Suppressor macrophage treated with lipopolysaccharide for 4 hours (primary cell): Measurements from ENCODE around the gene DOCK4.
A peak's percentile ranks its signal among the peaks of the same experiment; 100 is the strongest.
"Not testable (repeated sequence)": the region's sequence is repeated elsewhere in the genome, so short reads cannot be mapped to it uniquely, and the experiment has no call there.

Experiments used
- DNase-seq: peaks from one replicate; pipeline ENCODE4 v3.0.0-alpha.2; 2020

Gene DOCK4

DNA sequence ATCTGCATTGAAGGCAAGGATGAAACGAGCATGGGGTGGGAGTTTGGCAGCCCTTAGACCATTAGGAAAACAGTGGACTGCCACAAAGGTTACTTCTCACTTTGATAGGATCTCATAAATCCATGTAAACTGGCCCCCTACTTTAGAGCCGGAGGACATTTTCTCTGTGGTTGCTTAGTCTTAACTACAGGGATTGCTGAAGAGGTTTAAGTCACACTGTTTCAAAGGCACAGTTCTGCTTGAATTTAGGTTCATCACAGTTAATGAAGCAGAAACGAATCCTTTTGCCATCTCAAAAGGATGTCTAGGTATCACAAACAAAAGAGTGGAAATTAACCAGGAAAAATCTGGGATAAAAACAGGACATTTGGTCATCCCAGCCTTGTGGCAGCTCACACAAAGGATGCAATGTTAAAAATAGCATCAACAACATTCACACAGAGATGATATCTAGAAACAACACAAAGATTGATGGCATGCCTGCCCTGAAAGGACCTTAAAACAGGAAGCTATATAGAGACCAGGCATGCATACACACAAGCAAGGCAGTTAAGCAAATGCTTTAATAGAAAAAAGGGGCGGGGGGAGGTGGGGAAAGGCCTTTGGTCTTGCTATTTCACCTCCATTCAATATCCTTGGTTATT, 74.0 kb downstream of the DOCK4 start:
- DNase-seq: no peak

DNA sequence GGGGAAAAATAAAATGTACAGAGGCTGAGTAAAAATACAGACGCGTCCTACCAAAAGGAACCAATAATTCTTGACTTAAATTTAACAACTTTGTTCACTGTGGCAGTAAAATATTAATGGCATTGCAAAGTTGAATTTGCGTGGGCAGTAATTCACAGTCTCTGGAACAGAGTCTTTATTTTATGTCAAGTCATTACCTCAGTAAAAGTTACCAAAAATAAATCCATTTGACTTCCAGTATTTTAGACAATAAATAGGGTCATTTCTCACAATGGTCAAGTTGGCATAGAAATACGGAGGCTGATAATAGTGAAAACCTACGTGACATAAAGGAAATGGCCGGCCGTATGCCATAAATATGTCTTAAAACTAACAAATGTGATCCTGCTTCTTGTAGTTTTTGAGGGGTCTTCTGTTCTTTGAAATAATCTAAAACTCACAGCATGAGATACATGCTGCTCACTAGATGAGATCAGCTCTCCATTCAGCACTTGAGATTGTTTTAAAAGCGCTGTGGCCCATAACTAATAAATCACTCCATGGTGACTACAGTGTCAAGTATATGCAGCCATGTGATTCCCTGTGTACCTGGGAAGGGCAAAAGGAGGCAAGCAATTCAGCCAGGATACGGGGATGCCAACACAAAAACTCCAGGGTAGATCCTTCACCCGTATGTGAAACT, 75.3 kb downstream of the DOCK4 start:
- no peak for DNase-seq

DNA sequence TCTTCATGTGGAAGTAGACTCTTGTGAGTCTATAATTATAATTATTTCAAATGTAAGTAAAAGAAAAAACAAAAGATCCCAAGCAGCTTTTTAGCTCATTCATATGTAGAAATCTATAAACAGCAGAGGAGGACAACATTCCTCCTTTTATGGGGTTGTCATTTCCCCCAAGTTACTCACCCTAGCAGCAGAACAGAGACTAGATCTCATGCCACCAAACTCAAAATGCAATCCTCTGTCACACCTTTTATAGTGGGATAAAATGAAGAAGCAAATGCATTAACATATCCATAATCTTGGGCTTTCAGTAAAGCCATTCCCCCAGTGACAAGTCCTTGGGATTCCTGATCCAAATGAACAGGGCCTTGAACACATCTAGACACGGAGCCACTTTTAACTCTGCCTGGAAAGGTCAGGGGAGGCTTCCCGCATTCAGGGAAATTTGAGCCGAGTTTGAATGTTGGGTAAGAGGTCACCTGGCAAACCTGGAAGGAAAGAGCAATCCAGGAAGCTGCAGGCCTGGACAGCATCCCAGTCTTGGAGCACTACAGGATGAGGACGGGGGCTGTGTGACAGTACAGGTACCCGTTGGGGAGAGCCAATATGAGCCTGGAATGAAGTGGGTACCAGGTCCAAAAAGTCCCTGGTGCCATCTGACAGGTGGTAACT, 76.4 kb downstream of the DOCK4 start:
- DNase-seq: no peak

DNA sequence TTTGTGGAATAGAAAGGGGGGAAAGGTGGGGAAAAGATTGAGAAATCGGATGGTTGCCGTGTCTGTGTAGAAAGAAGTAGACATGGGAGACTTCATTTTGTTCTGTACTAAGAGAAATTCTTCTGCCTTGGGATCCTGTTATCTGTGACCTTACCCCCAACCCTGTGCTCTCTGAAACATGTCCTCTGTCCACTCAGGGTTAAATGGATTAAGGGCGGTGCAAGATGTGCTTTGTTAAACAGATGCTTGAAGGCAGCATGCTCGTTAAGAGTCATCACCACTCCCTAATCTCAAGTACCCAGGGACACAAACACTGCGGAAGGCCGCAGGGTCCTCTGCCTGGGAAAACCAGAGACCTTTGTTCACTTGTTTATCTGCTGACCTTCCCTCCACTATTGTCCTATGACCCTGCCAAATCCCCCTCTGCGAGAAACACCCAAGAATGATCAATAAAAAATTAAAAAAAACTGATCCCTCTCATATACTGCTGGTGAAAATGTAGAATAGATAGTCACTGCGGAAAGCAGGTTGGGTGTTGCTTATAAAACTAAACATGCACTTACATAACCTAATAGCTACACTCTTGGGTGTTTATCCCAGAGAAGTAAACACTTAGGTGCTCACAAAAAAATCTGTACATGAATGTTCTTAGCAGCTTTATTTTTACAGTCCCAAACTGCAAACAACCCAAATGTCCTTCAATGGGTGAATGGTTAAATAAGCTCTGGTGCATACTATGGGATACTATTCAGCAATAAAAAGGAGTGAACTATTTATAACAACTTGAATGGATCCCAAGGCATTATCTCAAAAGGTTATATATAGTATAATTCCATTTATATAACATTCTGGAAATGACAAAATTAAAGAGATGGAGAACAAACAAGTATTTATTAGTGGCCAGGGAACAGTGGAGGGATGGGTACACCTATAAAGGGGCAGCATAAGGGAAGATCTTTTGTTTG, 77.5 kb downstream of the DOCK4 start:
- DNase-seq: not testable (repeated sequence)

DNA sequence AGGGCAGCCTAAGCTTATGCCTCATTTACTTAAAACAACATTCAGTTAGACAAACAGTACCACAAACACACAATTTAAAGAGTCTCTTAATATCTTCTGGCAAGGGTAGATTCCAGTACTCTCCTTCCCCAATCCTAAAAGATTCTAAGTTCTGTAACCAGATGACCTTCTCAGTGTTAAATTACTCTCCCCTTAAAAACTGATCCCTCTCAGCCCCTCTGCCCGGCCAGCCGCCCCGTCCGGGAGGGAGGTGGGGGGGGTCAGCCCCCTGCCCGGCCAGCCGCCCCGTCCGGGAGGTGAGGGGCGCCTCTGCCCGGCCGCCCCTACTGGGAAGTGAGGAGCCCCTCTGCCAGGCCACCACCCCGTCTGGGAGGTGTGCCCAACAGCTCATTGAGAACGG, 78.2 kb downstream of the DOCK4 start:
- not testable (repeated sequence) for DNase-seq

DNA sequence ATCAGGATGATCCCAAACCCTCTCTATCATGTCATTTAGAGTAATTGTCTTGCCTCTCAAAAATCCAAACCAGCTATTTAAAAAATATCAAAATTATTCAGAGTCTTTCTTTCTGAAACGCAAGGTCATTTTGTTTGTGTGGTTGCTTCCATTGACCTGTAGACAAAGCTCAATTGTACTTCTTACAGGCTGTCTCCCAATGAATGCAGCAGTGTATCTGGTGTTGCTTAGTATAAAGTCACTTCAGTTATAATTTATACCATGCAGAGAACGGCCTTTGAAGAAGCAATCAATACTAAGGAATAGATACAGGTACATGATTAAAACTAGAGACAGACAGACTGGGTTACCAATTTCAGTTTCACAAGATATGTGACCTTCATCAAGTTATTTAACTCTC, 80.9 kb downstream of the DOCK4 start:
- DNase-seq: no peak

DNA sequence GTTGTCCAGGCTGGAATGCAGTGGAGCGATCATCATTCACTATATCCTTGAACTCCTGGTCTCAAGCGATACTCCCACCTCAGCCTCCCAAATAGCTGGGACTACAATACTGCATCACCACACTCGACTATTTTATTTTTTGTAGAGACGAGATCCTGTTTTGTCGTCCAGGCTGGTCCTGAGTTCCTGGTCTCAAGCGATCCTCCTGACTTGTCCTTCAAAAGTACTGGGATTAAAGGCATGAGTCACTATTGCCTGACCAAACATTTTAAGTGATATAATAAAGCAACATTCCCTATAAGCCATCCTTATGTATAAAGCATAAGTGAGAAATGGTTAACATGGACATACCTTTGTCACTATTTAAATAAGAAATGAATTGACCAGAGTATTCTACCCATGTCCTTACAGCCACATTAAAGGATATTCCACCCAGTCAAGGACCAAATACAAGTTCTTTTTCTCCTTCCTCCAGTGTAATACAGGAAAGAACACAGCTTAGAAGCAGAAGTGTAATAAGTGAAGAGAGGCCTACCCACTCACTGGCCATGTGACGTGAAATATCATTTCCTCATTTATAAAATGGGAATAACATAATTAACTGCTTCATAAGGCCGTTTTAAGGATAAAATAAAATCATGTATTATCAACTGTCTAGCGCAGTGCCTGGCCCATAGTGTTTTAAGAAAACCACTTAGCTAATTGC, 82.0 kb downstream of the DOCK4 start:
- DNase-seq: peak; percentile 85

DNA sequence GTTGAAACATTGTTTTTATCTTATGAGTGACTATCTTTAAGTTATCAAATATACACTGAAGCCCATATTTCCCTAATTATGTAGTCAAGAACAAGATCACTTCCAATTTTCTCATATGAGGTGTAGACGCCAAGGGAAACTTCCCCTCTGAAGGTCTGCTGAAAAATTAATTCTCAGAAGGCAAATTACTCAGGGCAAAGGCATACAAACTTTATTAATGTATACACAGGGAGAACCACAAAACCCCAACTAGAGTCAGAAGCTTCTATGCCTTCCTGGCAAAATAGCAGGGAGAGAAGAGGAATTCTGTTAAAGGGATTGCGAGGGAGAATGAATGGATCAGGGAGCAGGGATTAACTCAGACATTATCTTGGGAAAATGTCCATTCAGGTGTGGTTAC, 83.4 kb downstream of the DOCK4 start:
- DNase-seq: no peak

DNA sequence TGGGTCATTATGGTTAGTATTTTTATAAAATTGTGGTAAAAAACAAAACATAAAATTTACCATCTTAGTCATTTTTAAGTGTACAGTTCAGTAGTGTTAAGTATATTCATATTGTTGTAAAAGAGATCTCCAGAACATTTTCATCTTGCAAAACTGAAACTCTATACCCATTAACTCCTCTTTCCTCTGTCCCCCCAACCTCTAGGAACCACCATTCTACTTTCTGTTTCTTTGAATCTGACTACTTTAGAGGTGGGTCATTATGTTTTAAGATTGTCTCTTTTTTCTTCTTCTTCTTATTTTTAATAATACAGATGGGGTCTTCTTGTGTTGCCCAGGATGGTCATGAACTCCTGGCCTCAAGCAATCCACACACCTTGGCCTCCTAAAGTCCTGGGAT, 84.1 kb downstream of the DOCK4 start:
- peak; percentile 48 for DNase-seq

DNA sequence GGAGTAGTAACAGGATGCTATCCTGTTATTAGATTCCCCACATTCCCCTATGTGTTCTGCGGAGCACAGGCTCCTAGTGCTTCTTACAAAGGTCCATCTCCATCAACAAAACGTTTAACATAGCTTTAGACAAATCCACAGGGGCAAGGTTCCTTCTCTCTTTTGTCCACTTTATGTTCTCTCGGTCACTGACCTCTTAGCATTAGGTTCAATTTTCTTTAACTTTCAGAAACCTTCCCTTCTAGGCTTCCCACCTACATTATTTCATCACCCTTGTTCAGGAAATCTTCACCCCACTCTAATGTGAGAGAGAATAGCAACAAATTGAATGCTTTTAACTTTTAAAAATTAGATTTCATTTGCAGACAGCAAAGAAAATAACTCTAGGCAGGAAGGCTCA, 84.9 kb downstream of the DOCK4 start:
- DNase-seq: no peak

DNA sequence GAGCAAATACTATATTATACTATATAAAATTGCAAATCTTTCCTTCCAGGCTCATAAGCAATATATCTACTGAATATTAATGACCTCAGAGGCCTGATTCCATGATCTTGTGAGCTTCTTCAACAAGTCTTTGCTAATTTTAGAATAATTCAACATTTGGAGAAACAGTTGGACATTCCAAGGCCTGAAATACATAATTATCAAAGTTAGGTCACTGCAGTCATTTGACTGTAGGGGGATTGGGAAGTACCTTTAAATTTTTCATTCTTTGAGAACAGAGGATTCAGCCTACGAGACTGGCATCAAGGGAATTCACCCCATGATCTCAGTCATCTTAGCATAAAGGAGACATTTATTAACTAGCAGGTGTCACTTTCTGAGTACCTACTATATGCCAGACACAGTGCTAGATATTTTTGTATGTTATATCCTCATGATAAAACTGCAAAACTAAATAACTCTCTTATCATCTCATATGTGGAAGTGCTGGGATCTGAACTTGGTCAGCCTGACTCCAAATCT, 85.4 kb downstream of the DOCK4 start:
- DNase-seq: peak; percentile 73

DNA sequence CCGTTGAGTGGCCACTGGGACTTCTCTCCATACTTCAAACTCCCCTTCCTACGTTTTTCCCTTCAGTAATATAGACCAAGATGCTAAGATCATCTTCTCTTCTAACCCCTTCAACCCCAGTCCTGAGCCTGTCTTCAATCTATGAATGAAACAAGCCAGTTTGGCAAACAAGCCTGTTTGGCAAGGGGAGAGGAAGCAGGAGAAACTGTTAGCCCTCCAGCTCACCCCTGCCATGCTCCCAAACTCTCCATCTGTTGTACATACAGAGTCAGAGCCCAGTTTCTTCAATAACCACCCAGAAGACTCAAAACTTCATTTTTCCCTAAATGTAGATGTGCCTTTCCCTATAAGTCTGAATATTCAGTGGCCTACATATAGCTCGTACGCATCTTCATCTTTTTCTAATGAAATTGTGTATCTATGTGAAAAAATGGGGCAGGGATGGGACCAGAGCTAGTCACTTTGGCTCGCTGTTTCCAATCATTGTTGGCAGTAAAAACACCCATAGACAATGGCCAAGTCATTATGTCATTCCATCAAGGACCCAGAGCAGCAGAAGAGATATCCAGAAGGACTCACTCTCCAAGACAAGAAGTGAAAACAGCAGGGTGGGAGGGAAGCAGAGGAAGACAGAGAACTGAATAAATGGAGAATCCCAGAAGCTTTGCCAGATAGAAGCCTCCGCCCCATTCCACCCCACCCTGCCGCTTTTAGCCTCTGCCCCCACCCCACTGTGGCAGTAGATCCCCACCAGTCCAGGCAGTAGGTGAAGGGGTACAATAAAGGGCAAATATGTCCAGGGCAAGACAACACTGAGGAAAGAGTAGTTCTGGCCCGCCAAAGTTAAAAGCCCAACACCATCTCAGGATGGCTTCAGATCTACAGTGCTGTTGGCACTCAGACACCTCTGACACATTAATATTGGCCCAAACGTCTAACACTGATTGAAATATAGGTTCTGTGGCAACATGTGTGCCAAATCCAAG, 87.3 kb downstream of the DOCK4 start:
- no peak for DNase-seq

DNA sequence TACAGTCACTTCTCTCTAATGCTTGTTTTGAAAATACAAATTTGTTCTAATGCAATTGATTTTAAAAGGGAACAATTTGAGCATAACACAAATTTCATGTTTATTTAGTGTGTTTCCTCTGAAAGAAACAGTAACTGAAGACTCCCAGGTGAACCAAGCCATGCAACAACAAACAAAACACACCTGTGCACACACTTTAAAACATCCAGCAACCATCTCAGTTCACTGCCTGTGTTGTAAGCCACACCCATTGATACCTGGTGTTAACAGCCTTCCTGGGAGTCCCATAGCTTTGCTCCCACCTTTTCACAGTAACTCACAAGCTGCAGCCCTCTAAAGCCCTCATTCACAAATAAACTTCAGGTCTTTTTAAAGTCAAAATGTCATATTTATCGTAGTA, 89.3 kb downstream of the DOCK4 start:
- no peak for DNase-seq

DNA sequence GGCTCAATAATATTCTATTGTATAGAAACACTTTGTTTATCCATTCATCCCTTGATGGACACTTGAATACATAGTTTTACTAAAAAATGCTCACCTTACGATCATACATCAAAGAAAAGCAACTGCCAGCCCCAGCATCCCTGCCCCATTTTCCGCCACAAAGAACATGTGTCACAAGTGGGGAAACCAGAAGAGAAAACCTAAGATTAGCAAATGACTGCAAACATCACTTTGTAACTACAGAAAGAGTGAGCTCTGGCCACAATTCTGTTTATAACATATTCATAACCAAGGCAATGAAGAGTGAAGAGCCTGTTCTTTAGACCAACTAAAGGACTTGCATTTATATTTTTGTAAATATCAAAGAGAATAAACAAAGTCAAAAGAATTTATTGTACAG, 89.8 kb downstream of the DOCK4 start:
- no peak for DNase-seq

DNA sequence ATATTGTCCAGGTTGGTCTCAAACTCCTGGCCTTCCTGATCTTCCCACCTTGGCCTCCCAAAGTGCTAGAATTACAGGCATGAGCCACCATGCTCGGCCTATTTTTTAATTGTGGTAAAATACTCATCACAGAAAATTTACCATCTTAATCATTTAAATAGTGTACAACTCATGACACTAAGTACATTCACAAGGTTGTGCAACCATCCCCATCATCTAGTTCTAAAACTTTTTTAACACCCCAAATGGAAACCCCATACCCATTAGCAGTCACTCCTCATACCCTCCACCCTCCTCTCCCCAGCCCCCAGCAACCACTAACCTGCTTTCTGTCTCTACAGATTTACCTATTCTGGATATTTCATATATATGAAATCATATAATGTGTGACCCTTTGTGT, 90.3 kb downstream of the DOCK4 start:
- no peak for DNase-seq

DNA sequence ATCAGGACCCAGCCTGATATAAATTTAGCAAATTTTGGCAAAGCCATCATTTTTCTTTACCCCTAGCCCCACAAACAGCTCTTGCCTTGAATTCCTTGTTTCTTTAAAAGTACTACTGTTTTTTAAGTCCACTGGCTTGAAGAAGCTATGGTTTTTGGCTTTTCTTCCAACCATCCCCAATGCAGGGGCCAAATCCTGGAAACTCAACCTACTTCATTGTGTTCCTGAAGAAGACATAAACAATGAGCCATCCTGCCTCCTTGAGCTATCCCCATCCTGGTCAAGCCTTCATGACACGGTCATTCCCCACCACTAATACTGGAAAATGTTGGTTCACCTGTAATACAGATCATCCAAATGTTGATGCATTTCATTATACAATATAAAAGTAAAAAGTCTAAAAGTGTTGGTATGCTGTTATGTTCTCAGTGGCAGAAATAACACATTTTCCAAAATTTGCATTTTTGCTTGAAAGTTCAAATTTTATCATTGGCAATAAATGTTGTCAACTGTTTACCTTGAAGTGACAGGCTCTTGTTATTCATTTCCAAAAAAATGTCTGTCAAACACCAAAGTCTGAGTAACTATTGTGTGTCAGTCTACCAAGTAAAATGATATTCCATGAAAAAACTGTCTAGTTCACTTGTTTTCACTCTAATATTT, 92.2 kb downstream of the DOCK4 start:
- DNase-seq: no peak

DNA sequence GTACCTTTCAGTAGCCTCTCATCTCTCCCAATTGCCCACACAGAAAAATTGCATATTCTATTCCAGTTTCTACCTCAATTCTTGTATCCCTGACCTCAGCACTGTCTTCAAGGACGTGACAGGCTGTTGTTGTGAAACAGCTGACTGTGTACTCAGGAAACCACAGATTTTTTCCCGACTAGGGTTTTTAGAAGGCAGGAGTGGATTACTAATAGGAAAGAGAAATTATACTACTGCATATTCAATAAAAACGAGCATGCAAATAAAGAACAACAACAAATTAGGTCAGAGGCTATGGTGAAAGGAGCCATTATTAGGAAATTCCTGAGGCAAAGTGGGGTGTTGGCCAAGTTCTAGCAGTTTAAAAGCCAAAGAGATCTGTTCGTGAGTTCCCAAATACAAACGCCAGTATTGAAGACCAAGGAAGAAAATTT, 93.4 kb downstream of the DOCK4 start:
- DNase-seq: peak; percentile 97

DNA sequence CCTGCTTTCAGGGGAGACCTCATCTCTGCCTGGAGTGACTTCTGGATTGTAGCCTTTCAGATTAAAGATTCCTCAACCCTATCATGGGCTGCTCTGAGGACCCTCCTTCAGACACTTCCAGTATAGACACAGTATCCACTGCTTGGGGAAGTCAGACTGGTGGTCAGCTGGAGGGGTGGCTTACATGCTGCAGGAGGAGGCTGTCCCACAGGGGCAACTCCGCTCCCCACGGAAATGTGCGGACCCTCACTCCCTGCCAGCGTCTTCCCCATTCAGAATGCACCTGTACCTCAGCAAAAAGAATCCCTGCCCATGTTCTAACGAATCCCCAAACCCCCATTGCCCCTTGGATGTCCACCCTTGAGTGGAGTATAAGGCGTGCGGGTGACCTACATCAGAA, 95.5 kb downstream of the DOCK4 start:
- no peak for DNase-seq

DNA sequence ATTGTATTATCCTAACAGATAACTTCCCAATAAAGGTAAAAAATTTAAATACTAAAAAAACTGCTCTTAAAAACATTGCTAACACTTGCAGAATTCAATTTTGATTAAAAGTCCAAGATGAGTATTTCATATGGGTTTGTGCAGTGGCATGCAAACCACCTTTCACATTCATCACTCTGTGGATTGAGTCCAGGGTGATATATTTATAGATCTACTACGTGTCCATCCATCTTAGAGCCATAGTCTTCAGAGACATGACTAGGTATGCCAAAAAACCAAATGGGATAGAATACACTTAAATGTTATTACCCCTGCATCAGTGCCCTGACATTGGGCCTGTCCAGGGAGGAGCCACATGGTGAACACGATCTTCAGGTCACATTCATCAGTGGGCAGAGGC, 96.0 kb downstream of the DOCK4 start:
- DNase-seq: no peak

DNA sequence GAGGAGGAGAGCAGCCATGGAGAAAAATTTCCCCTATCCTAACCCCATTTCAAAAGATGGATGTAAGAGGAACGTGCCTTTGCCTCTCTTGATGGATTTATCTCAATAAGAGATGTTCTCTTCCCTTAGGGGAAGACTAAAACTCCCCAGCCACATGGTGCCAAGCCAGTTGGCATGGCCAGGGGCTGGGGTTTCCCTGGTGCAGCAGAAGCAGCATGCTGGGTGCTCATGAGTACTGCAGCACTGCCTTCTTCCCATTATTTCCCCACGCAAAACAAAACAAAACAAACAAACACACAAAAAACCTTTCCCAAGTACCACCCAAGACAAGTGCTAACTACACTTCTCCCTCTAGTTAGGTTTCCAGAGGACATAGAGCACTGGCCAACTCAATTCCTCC, 97.2 kb downstream of the DOCK4 start:
- peak; percentile 71 for DNase-seq
